ACC112 (cell line): ENCODE results near the gene FBLN1.
A peak's percentile ranks its signal among the peaks of the same experiment; 100 is the strongest.

ENCODE experiments used
- H2AFZ ChIP-seq: fragments of 200-600 bp; sonication (generic); one replicate; pipeline ENCODE4 v1.6.0; 2017; ENCODE audit warnings: antibody characterized with exemption, low read length; ENCODE audit not compliant: unreplicated experiment
- H3K27ac ChIP-seq: fragments of 200-600 bp; sonication (generic); 2 replicates; pipeline ENCODE4 v1.5.1; 2014; ENCODE audit warnings: low read depth, mild to moderate bottlenecking, antibody characterized with exemption, low read length, moderate library complexity
- H3K27me3 ChIP-seq: fragments of 200-600 bp; sonication (generic); 2 replicates; pipeline ENCODE4 v1.6.1; 2014; ENCODE audit warnings: mild to moderate bottlenecking, antibody characterized with exemption, low read length, moderate library complexity, mixed read lengths; ENCODE audit not compliant: insufficient read depth
- H3K36me3 ChIP-seq: fragments of 200-600 bp; sonication (generic); 2 replicates; pipeline ENCODE4 v1.6.1; 2016; ENCODE audit warnings: mild to moderate bottlenecking, antibody characterized with exemption, low read length, moderate library complexity, mixed read lengths; ENCODE audit not compliant: insufficient read depth
- H3K4me1 ChIP-seq: fragments of 200-600 bp; sonication (generic); one replicate; pipeline ENCODE4 v1.6.1; 2016; ENCODE audit warnings: low read length, mixed read lengths; ENCODE audit not compliant: insufficient read depth, unreplicated experiment, control insufficient read depth
- H3K4me3 ChIP-seq: fragments of 200-600 bp; sonication (generic); 2 replicates; pipeline ENCODE4 v1.5.1; 2014; ENCODE audit warnings: mild to moderate bottlenecking, low read depth, low read length
- H3K79me2 ChIP-seq: fragments of 200-600 bp; sonication (generic); one replicate; pipeline ENCODE4 v1.6.0; 2016; ENCODE audit warnings: low read length; ENCODE audit not compliant: control insufficient read depth, unreplicated experiment, insufficient read depth

The FBLN1 gene

GRCh38 chr22:45628515-45628914 is 125.8 kb downstream of the FBLN1 start:
- Histone ChIP-seq H3K27me3 (no peaks in the 10 kb centered on the region), H3K4me1 (peaks cover 3% of the 10 kb centered on the region), H3K79me2 (no peaks in the 10 kb centered on the region), H3K36me3 (no peaks in the 10 kb centered on the region), H3K4me3 (no peak overlapping the region), H2AFZ (no peak overlapping the region), H3K27ac (no peak overlapping the region)

- Histone ChIP-seq H2AFZ (no peak overlapping the region), H3K79me2 (no peaks in the 10 kb centered on the region), H3K27ac (no peak overlapping the region), H3K4me3 (no peak overlapping the region), H3K36me3 (no peaks in the 10 kb centered on the region), H3K4me1 (peaks cover 3% of the 10 kb centered on the region), H3K27me3 (no peaks in the 10 kb centered on the region)
Observed at GRCh38 chr22:45629469-45630089, 126.9 kb downstream of the FBLN1 start.

- no peak overlapping the region for H3K27ac ChIP-seq
- H2AFZ ChIP-seq, result no peak overlapping the region
- H3K79me2 ChIP-seq, result no peaks in the 10 kb centered on the region
- H3K4me3 ChIP-seq, result no peak overlapping the region
- H3K27me3 ChIP-seq, result no peaks in the 10 kb centered on the region
- H3K36me3 ChIP-seq, result no peaks in the 10 kb centered on the region
- peaks cover 3% of the 10 kb centered on the region for H3K4me1 ChIP-seq
Observed at GRCh38 chr22:45630436-45630835, 127.8 kb downstream of the FBLN1 start.

GRCh38 chr22:45631140-45631840 is 128.6 kb downstream of the FBLN1 start:
- no peak overlapping the region for H3K27ac ChIP-seq
- no peak overlapping the region for H3K4me3 ChIP-seq
- H3K4me1 ChIP-seq, result peaks cover 3% of the 10 kb centered on the region
- H3K36me3 ChIP-seq, result no peaks in the 10 kb centered on the region
- no peaks in the 10 kb centered on the region for H3K27me3 ChIP-seq
- H3K79me2 ChIP-seq, result no peaks in the 10 kb centered on the region
- H2AFZ ChIP-seq, result no peak overlapping the region

- Histone ChIP-seq H3K27me3 (no peaks in the 10 kb centered on the region), H3K79me2 (no peaks in the 10 kb centered on the region), H3K4me1 (peaks cover 3% of the 10 kb centered on the region), H3K36me3 (no peaks in the 10 kb centered on the region), H3K4me3 (no peak overlapping the region), H2AFZ (no peak overlapping the region), H3K27ac (no peak overlapping the region)
Observed at GRCh38 chr22:45631841-45632238, 129.2 kb downstream of the FBLN1 start.

- H3K4me1 ChIP-seq, result peaks cover 3% of the 10 kb centered on the region
- H3K79me2 ChIP-seq, result no peaks in the 10 kb centered on the region
- no peak overlapping the region for H3K4me3 ChIP-seq
- no peak overlapping the region for H3K27ac ChIP-seq
- no peaks in the 10 kb centered on the region for H3K36me3 ChIP-seq
- no peaks in the 10 kb centered on the region for H3K27me3 ChIP-seq
- H2AFZ ChIP-seq, result no peak overlapping the region
Observed at GRCh38 chr22:45632791-45633515, 130.3 kb downstream of the FBLN1 start.

GRCh38 chr22:45636683-45637082 is 134.0 kb downstream of the FBLN1 start:
- Histone ChIP-seq H3K4me3 (no peak overlapping the region), H2AFZ (no peak overlapping the region), H3K27ac (no peak overlapping the region), H3K36me3 (no peaks in the 10 kb centered on the region), H3K27me3 (no peaks in the 10 kb centered on the region), H3K4me1 (peaks cover 22% of the 10 kb centered on the region), H3K79me2 (no peaks in the 10 kb centered on the region)

- Histone ChIP-seq H3K4me1 (peaks cover 19% of the 10 kb centered on the region), H2AFZ (no peak overlapping the region), H3K36me3 (no peaks in the 10 kb centered on the region), H3K27me3 (no peaks in the 10 kb centered on the region), H3K79me2 (no peaks in the 10 kb centered on the region), H3K27ac (peak overlapping the region; percentile 74), H3K4me3 (no peak overlapping the region)
Observed at GRCh38 chr22:45638197-45638596, 135.5 kb downstream of the FBLN1 start.

GRCh38 chr22:45638834-45639746 is 136.4 kb downstream of the FBLN1 start:
- Histone ChIP-seq H3K79me2 (no peaks in the 10 kb centered on the region), H3K4me3 (peak overlapping the region; percentile 29; the same call in 1 of the 2 replicates), H2AFZ (no peak overlapping the region), H3K36me3 (no peaks in the 10 kb centered on the region), H3K4me1 (peaks cover 19% of the 10 kb centered on the region), H3K27ac (peak overlapping the region; percentile 74), H3K27me3 (no peaks in the 10 kb centered on the region)

- Histone ChIP-seq H3K4me3 (no peak overlapping the region), H3K4me1 (peaks cover 19% of the 10 kb centered on the region), H3K79me2 (no peaks in the 10 kb centered on the region), H2AFZ (no peak overlapping the region), H3K36me3 (no peaks in the 10 kb centered on the region), H3K27me3 (no peaks in the 10 kb centered on the region), H3K27ac (no peak overlapping the region)
Observed at GRCh38 chr22:45639747-45640102, 137.0 kb downstream of the FBLN1 start.
